Loucy (cell line): ENCODE measurements around the gene STAT4.

Experiments used
- H2AFZ ChIP-seq: fragments of 200-600 bp; sonication (generic); 2 replicates; pipeline ENCODE4 v1.6.0; 2016; ENCODE audit warnings: antibody characterized with exemption, mild to moderate bottlenecking, low read length, moderate library complexity
- H3F3A ChIP-seq: fragments of 200-600 bp; 2 replicates; pipeline ENCODE4 v1.6.0; 2016; ENCODE audit warnings: antibody characterized with exemption, low read depth, mild to moderate bottlenecking
- H3K27me3 ChIP-seq: fragments of 200-600 bp; sonication (generic); 2 replicates; pipeline ENCODE4 v1.6.1; 2014; ENCODE audit warnings: low read length, mild to moderate bottlenecking; ENCODE audit not compliant: insufficient read depth, poor library complexity, severe bottlenecking
- H3K36me3 ChIP-seq: fragments of 200-600 bp; sonication (generic); 2 replicates; pipeline ENCODE4 v1.6.1; 2016; ENCODE audit warnings: low read length; ENCODE audit not compliant: insufficient read depth
- H3K4me1 ChIP-seq: fragments of 200-600 bp; sonication (generic); 2 replicates; pipeline ENCODE4 v1.5.1; 2014; ENCODE audit warnings: low read length, mild to moderate bottlenecking; ENCODE audit not compliant: insufficient read depth, poor library complexity, severe bottlenecking
- H3K4me2 ChIP-seq: fragments of 200-600 bp; sonication (generic); 2 replicates; pipeline ENCODE4 v1.6.0; 2014; ENCODE audit warnings: antibody characterized with exemption, low read length, low read depth, mild to moderate bottlenecking; ENCODE audit not compliant: poor library complexity, severe bottlenecking
- H3K4me3 ChIP-seq: fragments of 200-600 bp; sonication (generic); 2 replicates; pipeline ENCODE4 v1.5.1; 2014; ENCODE audit warnings: low read length, mild to moderate bottlenecking, mixed read lengths; ENCODE audit not compliant: poor library complexity, severe bottlenecking
- H3K79me2 ChIP-seq: fragments of 200-600 bp; sonication (generic); 2 replicates; pipeline ENCODE4 v1.6.1; 2014; ENCODE audit warnings: low read length; ENCODE audit not compliant: insufficient read depth
- H3K9ac ChIP-seq: fragments of 200-600 bp; sonication (generic); 2 replicates; pipeline ENCODE4 v1.6.0; 2014; ENCODE audit warnings: mild to moderate bottlenecking, low read depth, low read length, moderate library complexity; ENCODE audit not compliant: poor library complexity, severe bottlenecking
- H3K9me2 ChIP-seq: fragments of 200-600 bp; sonication (generic); replicated peaks from 2 replicates; pipeline ENCODE4 v1.6.1; 2016; ENCODE audit warnings: low read depth, low read length, mixed read lengths
- H3K9me3 ChIP-seq: fragments of 200-600 bp; sonication (generic); 2 replicates; pipeline ENCODE4 v1.6.1; 2014; ENCODE audit warnings: mild to moderate bottlenecking, antibody characterized with exemption, low read length, low read depth; ENCODE audit not compliant: insufficient read depth
- H4K20me1 ChIP-seq: fragments of 200-600 bp; sonication (generic); 2 replicates; pipeline ENCODE4 v1.6.0; 2014; ENCODE audit warnings: antibody characterized with exemption, low read length, mild to moderate bottlenecking; ENCODE audit not compliant: insufficient read depth, poor library complexity, severe bottlenecking
- EZH2phosphoT487 ChIP-seq: fragments of 200-600 bp; IDR thresholded peaks from 2 replicates; pipeline ENCODE4 v1.6.1; 2018; ENCODE audit warnings: antibody characterized with exemption, mild to moderate bottlenecking, moderate library complexity, borderline replicate concordance
- TF ChIP-seq, protein P1 (sequence below): fragments of 200-600 bp; sonication (generic); conservative IDR thresholded peaks from 2 replicates; pipeline ENCODE4 v1.5.1; 2014; ENCODE audit warnings: mild to moderate bottlenecking, antibody characterized with exemption, low read length

Gene STAT4

DNA sequence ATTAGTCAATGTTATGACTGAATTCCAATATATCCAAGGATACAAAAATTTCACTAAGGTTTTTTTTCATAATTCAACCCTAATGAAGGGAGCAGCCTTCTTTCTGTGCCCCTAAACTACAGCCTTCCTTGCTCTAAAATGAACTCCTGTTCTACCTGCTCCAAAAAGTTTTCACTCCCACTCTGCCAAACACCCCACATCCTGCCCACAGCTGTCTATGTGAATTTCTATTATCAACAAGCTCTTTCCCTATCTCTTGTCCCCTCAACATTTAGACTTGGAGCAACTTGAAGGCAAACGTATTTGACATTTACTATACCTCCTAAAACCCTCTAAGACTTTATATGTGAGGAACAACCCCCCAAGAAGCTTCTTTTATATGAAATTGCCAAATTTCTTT, 2.5 kb downstream of the STAT4 start:
- TF ChIP-seq, protein P1, sequence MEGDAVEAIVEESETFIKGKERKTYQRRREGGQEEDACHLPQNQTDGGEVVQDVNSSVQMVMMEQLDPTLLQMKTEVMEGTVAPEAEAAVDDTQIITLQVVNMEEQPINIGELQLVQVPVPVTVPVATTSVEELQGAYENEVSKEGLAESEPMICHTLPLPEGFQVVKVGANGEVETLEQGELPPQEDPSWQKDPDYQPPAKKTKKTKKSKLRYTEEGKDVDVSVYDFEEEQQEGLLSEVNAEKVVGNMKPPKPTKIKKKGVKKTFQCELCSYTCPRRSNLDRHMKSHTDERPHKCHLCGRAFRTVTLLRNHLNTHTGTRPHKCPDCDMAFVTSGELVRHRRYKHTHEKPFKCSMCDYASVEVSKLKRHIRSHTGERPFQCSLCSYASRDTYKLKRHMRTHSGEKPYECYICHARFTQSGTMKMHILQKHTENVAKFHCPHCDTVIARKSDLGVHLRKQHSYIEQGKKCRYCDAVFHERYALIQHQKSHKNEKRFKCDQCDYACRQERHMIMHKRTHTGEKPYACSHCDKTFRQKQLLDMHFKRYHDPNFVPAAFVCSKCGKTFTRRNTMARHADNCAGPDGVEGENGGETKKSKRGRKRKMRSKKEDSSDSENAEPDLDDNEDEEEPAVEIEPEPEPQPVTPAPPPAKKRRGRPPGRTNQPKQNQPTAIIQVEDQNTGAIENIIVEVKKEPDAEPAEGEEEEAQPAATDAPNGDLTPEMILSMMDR: no peak
- TF ChIP-seq EZH2phosphoT487: no peak
- Histone ChIP-seq H3K9ac (peak overlapping the region; percentile 43), H3K27me3 (no peaks in the 10 kb centered on the region), H3K79me2 (no peaks in the 10 kb centered on the region), H3K36me3 (no peaks in the 10 kb centered on the region), H3K4me1 (peaks cover 67% of the 10 kb centered on the region), H3F3A (peaks cover 6% of the 10 kb centered on the region; the same call in 1 of the 2 replicates), H2AFZ (no peak overlapping the region), H3K9me3 (no peaks in the 10 kb centered on the region), H4K20me1 (no peaks in the 10 kb centered on the region), H3K4me3 (peak overlapping the region; percentile 85), H3K4me2 (peak overlapping the region; percentile 81), H3K9me2 (no peaks in the 10 kb centered on the region)

DNA sequence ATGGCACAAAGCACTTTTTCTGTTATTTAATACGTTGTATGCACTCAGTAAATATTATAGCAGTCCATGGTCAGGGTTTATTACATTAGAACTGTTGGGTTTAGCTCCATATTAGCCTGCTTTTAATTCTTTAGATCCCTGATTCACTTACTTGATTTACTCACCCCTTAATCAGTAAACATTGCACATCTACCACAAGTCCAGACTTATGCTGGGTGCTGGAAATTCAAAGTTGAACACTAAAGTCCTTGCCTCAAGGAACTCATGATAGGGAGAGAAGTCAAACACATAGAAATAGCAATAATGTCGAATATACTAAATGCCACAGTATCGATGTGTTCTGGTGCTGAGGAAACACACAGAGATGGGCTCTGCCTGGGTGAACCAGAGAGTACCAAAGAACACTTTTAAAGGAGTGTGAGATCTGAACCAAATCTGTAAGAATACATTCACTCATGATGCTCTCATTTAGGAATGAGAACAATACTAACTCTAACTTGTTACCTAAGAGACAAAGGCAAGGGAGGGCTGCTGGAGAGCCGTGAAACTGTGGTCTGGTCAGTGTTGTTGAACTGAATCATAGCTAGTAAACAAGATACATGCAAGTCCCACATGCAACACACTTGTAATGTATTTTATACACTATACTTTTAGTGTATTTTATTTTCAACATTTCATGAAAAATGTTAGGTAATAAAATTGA, 4.9 kb downstream of the STAT4 start:
- Histone ChIP-seq H3K27me3 (no peaks in the 10 kb centered on the region), H3F3A (peaks cover 4% of the 10 kb centered on the region; the same call in 1 of the 2 replicates)

DNA sequence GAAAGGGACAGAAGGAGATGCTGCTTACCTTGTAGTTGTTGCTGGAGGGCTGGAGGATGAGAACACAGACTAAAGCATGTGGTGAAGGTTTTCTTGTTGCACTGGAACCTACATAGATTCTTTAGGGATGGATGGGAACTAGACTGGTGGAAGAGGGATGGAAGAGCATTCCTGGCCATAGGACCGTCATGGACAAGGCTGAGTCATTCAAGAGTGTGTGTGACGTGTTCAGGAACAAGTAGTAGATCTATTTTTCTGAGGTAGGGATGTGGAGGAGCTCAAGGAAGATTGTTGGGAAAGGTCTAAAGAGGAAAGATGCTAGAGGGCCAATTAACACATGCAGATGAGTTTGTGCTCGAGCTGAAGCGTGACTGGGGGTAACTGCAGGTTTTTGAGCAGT, 6.6 kb downstream of the STAT4 start:
- H4K20me1 ChIP-seq: no peaks in the 10 kb centered on the region
- H3K36me3 ChIP-seq: no peaks in the 10 kb centered on the region
- H3K79me2 ChIP-seq: no peaks in the 10 kb centered on the region
- H3K4me3 ChIP-seq: no peak overlapping the region
- no peak overlapping the region for H3K9ac ChIP-seq
- TF ChIP-seq EZH2phosphoT487: no peak
- TF ChIP-seq, protein P1: no peak
- peaks cover 4% of the 10 kb centered on the region; the same call in 1 of the 2 replicates for H3F3A ChIP-seq
- peaks cover 35% of the 10 kb centered on the region for H3K4me1 ChIP-seq
- H3K27me3 ChIP-seq: no peaks in the 10 kb centered on the region
- no peaks in the 10 kb centered on the region for H3K9me3 ChIP-seq
- no peaks in the 10 kb centered on the region for H3K9me2 ChIP-seq
- no peak overlapping the region for H2AFZ ChIP-seq
- H3K4me2 ChIP-seq: no peak overlapping the region

More for the DNA sequence above, 4.9 kb downstream of the STAT4 start:
- Histone ChIP-seq H3K9me3 (no peaks in the 10 kb centered on the region), H3K4me3 (no peak overlapping the region), H3K36me3 (no peaks in the 10 kb centered on the region), H2AFZ (no peak overlapping the region), H3K9ac (no peak overlapping the region), H4K20me1 (no peaks in the 10 kb centered on the region), H3K4me2 (peak overlapping the region; percentile 16), H3K79me2 (no peaks in the 10 kb centered on the region), H3K4me1 (peaks cover 45% of the 10 kb centered on the region), H3K9me2 (no peaks in the 10 kb centered on the region)
- TF ChIP-seq, protein P1: no peak
- TF ChIP-seq EZH2phosphoT487: no peak
